Esophagus muscularis mucosa (tissue), 4 donors: ENCODE measurements around the gene ORC2. TPM values are rescaled to one million over a fixed set of nuclear protein-coding genes. Genes with fewer than 3 reads are reported as not detected.
A peak's percentile ranks its signal among the peaks of the same experiment; 100 is the strongest.

Experiments used
- DNase-seq: peaks from one replicate; pipeline ENCODE4 v3.0.0-alpha.2; 2017; ENCODE audit errors: extremely low spot score
- H3K27ac ChIP-seq, 4 donors: fragments of 200-600 bp; sonication (generic); replicated peaks in 1 of 4; 1 replicate in 3 of 4; 2 replicates in 1 of 4; pipeline ENCODE4 v1.5.1; 2016 to 2019; ENCODE audit warnings: mild to moderate bottlenecking in 1 of 4
- H3K27me3 ChIP-seq, 4 donors: fragments of 200-600 bp; sonication (generic); one replicate each; pipeline versions ENCODE4 v1.5.1 to v1.6.0; 2016 to 2019
- H3K36me3 ChIP-seq, 4 donors: fragments of 200-600 bp; sonication (generic); one replicate each; pipeline ENCODE4 v1.5.1; 2016 to 2019
- H3K4me1 ChIP-seq, 4 donors: fragments of 200-600 bp; sonication (generic); one replicate each; pipeline ENCODE4 v1.5.1; 2016 to 2019
- H3K4me3 ChIP-seq, 4 donors: fragments of 200-600 bp; sonication (generic); 1 replicate in 2 of 4; 2 replicates in 2 of 4; pipeline ENCODE4 v1.5.1; 2016 to 2019; ENCODE audit warnings: mild to moderate bottlenecking in 4 of 4, moderate library complexity in 1 of 4
- H3K9me3 ChIP-seq, 4 donors: fragments of 200-600 bp; sonication (generic); 1 replicate in 3 of 4; 2 replicates in 1 of 4; pipeline ENCODE4 v1.5.1; 2016 to 2019
- EP300 ChIP-seq: sonication (generic); formaldehyde crosslinking; IDR thresholded peaks from one replicate; pipeline ENCODE4 v1.6.1; 2017; ENCODE audit warnings: antibody characterized with exemption
- POLR2A ChIP-seq: fragments of 450-650 bp; IDR thresholded peaks from one replicate; pipeline ENCODE4 v1.6.1; 2017; ENCODE audit warnings: antibody characterized with exemption, moderate library complexity, mild to moderate bottlenecking, low read depth
- POLR2AphosphoS5 ChIP-seq, 2 donors: sonication (generic); formaldehyde crosslinking; IDR thresholded peaks; one replicate each; pipeline ENCODE4 v1.6.1; 2017; ENCODE audit warnings: antibody characterized with exemption in 2 of 2
- WGBS: methylation state at CpG from one replicate; pipeline ENCODE4 v1.1.5; 2018; 5-methylcytosine and 5-hydroxymethylcytosine counted together
- intact Hi-C: fragments of 100-400 bp; cut with DNase I; formaldehyde crosslinking; loops from one replicate; pipeline ENCODE4 v1.15.1; 2023
- total RNA-seq, 4 donors: library from RNA; depleted of rRNA; stranded (reverse); fragments of >200 nt; gene quantifications; one replicate each; pipeline versions ENCODE4 v1.1.0 to v1.2.1, GENCODE V29; 2016
- TF ChIP-seq, protein P1 (sequence below), 3 experiments: fragments of 200-600 bp in 2 of 3; fragments of 450-650 bp in 1 of 3; sonication (generic) in 2 of 3; IDR thresholded peaks; one replicate each; pipeline ENCODE4 v1.5.1; 2017 to 2019; ENCODE audit warnings: antibody characterized with exemption in 3 of 3, mild to moderate bottlenecking in 2 of 3, moderate library complexity in 1 of 3

ORC2 gene
- total RNA-seq, 4 donors from 2014 or later = 9.4 to 15.0 (median 10.8) TPM

DNA sequence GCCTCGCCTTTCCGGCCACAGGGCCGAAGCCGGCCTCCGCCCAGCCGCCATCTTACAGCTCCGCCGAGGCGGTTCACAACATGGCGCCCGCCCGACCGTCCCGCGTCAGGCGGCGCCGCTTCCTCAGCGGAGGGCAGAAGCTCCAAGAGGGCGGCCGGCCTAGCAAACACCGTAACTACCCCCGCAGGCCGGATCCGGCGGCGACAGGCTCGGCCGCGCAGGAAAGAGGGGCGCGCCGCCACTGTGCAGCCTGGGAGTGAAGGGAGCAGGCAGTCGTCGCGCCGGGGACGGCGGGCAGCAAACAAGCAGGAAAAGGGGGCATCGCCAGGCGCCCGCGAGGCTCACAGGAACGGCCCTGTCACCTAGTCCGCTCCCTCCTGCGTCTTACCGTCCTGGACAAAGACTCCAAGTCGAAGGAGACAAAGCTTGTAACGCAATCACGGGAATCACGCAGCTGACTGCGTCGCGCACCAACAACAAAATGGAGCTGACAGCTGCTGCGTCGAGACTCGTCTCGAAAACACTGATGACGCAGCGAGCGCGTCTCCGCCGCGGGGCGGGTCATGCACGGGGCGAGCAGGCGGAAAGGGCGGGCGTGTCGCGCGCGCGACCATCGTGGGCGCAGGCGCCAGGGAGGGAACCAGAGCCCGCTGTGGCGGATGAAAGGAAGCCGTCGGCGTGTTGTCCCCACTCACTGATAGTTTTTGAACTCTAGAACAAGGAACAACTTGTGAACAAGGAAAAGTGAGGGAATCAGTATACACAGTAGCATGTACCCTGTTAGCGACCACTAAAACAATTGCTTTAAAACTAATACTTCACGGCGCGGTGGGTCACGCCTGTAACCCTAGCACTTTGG, 99.1 kb downstream of the ORC2 start, which contains the start of gene CLK1:
TSS of gene CLK1 (minus strand) at position 483 of the 859 bp plus-strand sequence. CDS start 2,796 bp downstream, outside the sequence.
- no peaks in the 10 kb centered on the region for H3K9me3 ChIP-seq
- H3K4me1 ChIP-seq = peaks cover 19 to 58% (median 49%) of the 10 kb centered on the region in 4 donors
- peaks cover 1 to 28% (median 7%) of the 10 kb centered on the region in 4 donors for H3K36me3 ChIP-seq
- H3K27ac ChIP-seq = peak within 1 kb of the TSS; percentile 98 to 100 (median 100)
- intact Hi-C loops = loop anchor here (5.0 kb wide), 1 partner anchor 52 kb away; the partner anchor contains the start of gene BZW1
- peaks cover 0 to 3% (median 0%) of the 10 kb centered on the region in 4 donors for H3K27me3 ChIP-seq
- 3% methylated on average over 47 of the region's 89 CpGs for WGBS
- H3K4me3 ChIP-seq = peak within 1 kb of the TSS; percentile 76 to 98 (median 90)
- peak; percentile 98 for DNase-seq
- TF ChIP-seq POLR2A (peak; percentile 96), POLR2AphosphoS5 (IDR thresholded peaks at IDR 0.05) (peak; percentile 100), EP300 (peak; percentile 14)
- TF ChIP-seq, protein P1, sequence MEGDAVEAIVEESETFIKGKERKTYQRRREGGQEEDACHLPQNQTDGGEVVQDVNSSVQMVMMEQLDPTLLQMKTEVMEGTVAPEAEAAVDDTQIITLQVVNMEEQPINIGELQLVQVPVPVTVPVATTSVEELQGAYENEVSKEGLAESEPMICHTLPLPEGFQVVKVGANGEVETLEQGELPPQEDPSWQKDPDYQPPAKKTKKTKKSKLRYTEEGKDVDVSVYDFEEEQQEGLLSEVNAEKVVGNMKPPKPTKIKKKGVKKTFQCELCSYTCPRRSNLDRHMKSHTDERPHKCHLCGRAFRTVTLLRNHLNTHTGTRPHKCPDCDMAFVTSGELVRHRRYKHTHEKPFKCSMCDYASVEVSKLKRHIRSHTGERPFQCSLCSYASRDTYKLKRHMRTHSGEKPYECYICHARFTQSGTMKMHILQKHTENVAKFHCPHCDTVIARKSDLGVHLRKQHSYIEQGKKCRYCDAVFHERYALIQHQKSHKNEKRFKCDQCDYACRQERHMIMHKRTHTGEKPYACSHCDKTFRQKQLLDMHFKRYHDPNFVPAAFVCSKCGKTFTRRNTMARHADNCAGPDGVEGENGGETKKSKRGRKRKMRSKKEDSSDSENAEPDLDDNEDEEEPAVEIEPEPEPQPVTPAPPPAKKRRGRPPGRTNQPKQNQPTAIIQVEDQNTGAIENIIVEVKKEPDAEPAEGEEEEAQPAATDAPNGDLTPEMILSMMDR (IDR thresholded peaks at IDR 0.05) = no peak

- intact Hi-C loops = loop anchor here (5.0 kb wide), 1 partner anchor 51 kb away; the partner anchor contains the start of gene BZW1
- Histone ChIP-seq H3K36me3 (peaks cover 7 to 35% (median 13%) of the 10 kb centered on the region in 4 donors), H3K4me1 (peaks cover 25 to 64% (median 55%) of the 10 kb centered on the region in 4 donors), H3K27ac (peak overlapping the region; percentile 98 to 100 (median 100)), H3K4me3 (peak overlapping the region; percentile 76 to 98 (median 90)), H3K9me3 (no peaks in the 10 kb centered on the region), H3K27me3 (peaks cover 0 to 3% (median 0%) of the 10 kb centered on the region in 4 donors)
- DNase-seq = no peak
- TF ChIP-seq POLR2AphosphoS5 (IDR thresholded peaks at IDR 0.05) (no peak), EP300 (no peak), POLR2A (no peak)
- TF ChIP-seq, protein P1 (IDR thresholded peaks at IDR 0.05) = no peak
- 0% methylated on average over 19 of the region's 19 CpGs for WGBS
Observed at GRCh38 chr2:200863782-200864175, 99.7 kb downstream of the ORC2 start.

GRCh38 chr2:200862532-200863000, 100.9 kb downstream of the ORC2 start:
- under 1% methylated on average over 13 of the region's 13 CpGs for WGBS
- Histone ChIP-seq H3K27ac (peak overlapping the region; percentile 98 to 100 (median 100)), H3K36me3 (peaks cover 19 to 47% (median 26%) of the 10 kb centered on the region in 4 donors), H3K4me1 (peaks cover 36 to 74% (median 66%) of the 10 kb centered on the region in 4 donors), H3K9me3 (no peaks in the 10 kb centered on the region), H3K27me3 (peaks cover 0 to 3% (median 0%) of the 10 kb centered on the region in 4 donors), H3K4me3 (peak overlapping the region; percentile 76 to 98 (median 90))
- no peak for DNase-seq
- TF ChIP-seq POLR2A (peak; percentile 19), POLR2AphosphoS5 (IDR thresholded peaks at IDR 0.05) (peak; percentile 90), EP300 (no peak)
- TF ChIP-seq, protein P1 (IDR thresholded peaks at IDR 0.05) = no peak
- intact Hi-C loops = loop anchor here (5.0 kb wide), 1 partner anchor 50 kb away; the partner anchor contains the start of gene BZW1

DNA sequence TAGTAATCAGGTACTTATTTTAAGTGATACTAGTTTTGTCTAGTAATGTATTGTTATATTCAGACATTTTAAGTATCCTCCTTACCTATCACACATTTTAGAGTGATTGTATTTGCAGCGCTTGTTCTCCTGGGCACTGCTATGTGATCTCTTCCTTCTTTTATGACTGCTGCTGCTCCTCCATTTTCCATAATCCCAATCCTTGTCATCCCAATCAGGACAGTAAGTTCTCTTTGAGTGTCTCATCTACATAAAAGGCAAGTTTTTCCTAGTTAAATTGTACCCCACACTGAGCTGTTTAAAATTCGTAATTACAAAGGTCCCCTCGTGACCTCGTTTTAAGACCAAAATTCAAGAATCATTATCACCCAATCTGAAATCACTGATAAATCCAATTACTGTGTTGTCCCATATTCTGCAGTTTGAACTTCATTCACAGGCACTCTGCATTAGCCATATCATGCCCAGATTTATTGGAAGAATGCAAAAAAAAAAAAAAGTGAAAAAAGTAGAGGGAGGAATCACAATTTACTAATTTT, 101.8 kb downstream of the ORC2 start:
- TF ChIP-seq POLR2AphosphoS5 (IDR thresholded peaks at IDR 0.05) = no peak
- TF ChIP-seq, protein P1 (IDR thresholded peaks at IDR 0.05) = no peak
- Histone ChIP-seq H3K9me3 (no peaks in the 10 kb centered on the region), H3K4me3 (peak overlapping the region; percentile 76 to 98 (median 90)), H3K4me1 (peaks cover 41 to 72% (median 66%) of the 10 kb centered on the region in 4 donors), H3K27me3 (peaks cover 0 to 3% (median 0%) of the 10 kb centered on the region in 4 donors), H3K27ac (peak overlapping the region; percentile 98 to 100 (median 100)), H3K36me3 (peaks cover 28 to 56% (median 34%) of the 10 kb centered on the region in 4 donors)
- WGBS = 3% methylated on average over 4 of the region's 4 CpGs
- intact Hi-C loops = loop anchor here (5.0 kb wide), 1 partner anchor 49 kb away; the partner anchor contains the start of gene BZW1
- no peak for DNase-seq
